H1 (cell line): ENCODE measurements around the gene PDCL3. TPM values are rescaled to one million over a fixed set of nuclear protein-coding genes. Genes with fewer than 3 reads are reported as not detected.

Experiments
- polyA plus RNA-seq, 7 experiments: library from polyadenylated mRNA; depleted of rRNA in 3 of 7; stranded (reverse) in 5 of 7; unstranded in 2 of 7; fragments of >200 nt in 5 of 7; fragments of 200-250 nt in 2 of 7; gene quantifications; 1 replicate in 5 of 7; 2 replicates in 1 of 7; 4 replicates in 1 of 7; pipeline versions ENCODE4 v1.2.1 to v1.2.3, GENCODE V29; 2011 to 2013; ENCODE audit warnings: missing spikeins in 2 of 7, mixed read lengths in 2 of 7
- total RNA-seq: library from RNA; stranded (reverse); fragmentation: NEBNext Ultra II Directional; extraction: Animal tissue kit (Norgen Biotek cat#: 25700); gene quantifications from 2 replicates; pipeline ENCODE4 v1.2.1, GENCODE V29; 2021
- TF ChIP-seq, protein P1 (sequence below): fragments of 300-600 bp; sonication (generic); IDR thresholded peaks from 2 replicates; pipeline ENCODE4 v1.7.1; 2012; ENCODE audit warnings: low read length, moderate library complexity, mild to moderate bottlenecking, inconsistent platforms; ENCODE audit not compliant: insufficient replicate concordance

The PDCL3 gene
- total and polyA plus RNA-seq, 2 of the 8 experiments (the other 6 are each of a cell fraction or from before 2014, with no cell fraction given) = 19.8 to 29.4 TPM

DNA sequence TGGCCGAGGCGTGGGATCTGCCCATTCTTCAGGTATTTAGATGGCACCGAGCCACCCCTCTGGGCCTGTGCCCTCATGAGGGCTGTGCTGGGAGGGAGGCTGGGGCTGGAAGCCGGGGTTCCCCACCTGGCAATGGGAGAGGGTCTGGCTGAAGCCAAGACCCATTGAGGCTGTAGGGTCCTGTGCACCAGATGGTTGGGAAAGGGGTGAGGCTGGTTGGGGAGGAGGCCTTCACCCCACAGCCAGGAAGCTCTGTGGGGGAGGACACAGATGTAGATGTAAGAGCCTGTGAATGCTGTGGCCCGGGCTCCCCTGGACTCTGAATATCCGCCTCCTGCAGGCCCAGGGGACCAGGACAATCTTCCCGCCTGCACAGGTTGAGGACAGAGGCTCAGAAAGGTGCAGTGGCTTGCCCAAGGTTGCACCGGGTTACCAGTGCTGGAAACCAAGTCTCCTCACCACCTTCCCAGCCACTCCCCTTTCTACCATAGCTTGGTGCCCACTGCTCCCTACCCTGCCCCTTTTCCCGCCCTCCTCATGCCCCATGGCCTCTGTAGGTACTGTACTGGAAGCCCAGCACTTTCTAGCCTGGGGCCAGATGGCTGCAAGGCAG is 49.7 kb downstream of the PDCL3 start (continued):
- TF ChIP-seq, protein P1, sequence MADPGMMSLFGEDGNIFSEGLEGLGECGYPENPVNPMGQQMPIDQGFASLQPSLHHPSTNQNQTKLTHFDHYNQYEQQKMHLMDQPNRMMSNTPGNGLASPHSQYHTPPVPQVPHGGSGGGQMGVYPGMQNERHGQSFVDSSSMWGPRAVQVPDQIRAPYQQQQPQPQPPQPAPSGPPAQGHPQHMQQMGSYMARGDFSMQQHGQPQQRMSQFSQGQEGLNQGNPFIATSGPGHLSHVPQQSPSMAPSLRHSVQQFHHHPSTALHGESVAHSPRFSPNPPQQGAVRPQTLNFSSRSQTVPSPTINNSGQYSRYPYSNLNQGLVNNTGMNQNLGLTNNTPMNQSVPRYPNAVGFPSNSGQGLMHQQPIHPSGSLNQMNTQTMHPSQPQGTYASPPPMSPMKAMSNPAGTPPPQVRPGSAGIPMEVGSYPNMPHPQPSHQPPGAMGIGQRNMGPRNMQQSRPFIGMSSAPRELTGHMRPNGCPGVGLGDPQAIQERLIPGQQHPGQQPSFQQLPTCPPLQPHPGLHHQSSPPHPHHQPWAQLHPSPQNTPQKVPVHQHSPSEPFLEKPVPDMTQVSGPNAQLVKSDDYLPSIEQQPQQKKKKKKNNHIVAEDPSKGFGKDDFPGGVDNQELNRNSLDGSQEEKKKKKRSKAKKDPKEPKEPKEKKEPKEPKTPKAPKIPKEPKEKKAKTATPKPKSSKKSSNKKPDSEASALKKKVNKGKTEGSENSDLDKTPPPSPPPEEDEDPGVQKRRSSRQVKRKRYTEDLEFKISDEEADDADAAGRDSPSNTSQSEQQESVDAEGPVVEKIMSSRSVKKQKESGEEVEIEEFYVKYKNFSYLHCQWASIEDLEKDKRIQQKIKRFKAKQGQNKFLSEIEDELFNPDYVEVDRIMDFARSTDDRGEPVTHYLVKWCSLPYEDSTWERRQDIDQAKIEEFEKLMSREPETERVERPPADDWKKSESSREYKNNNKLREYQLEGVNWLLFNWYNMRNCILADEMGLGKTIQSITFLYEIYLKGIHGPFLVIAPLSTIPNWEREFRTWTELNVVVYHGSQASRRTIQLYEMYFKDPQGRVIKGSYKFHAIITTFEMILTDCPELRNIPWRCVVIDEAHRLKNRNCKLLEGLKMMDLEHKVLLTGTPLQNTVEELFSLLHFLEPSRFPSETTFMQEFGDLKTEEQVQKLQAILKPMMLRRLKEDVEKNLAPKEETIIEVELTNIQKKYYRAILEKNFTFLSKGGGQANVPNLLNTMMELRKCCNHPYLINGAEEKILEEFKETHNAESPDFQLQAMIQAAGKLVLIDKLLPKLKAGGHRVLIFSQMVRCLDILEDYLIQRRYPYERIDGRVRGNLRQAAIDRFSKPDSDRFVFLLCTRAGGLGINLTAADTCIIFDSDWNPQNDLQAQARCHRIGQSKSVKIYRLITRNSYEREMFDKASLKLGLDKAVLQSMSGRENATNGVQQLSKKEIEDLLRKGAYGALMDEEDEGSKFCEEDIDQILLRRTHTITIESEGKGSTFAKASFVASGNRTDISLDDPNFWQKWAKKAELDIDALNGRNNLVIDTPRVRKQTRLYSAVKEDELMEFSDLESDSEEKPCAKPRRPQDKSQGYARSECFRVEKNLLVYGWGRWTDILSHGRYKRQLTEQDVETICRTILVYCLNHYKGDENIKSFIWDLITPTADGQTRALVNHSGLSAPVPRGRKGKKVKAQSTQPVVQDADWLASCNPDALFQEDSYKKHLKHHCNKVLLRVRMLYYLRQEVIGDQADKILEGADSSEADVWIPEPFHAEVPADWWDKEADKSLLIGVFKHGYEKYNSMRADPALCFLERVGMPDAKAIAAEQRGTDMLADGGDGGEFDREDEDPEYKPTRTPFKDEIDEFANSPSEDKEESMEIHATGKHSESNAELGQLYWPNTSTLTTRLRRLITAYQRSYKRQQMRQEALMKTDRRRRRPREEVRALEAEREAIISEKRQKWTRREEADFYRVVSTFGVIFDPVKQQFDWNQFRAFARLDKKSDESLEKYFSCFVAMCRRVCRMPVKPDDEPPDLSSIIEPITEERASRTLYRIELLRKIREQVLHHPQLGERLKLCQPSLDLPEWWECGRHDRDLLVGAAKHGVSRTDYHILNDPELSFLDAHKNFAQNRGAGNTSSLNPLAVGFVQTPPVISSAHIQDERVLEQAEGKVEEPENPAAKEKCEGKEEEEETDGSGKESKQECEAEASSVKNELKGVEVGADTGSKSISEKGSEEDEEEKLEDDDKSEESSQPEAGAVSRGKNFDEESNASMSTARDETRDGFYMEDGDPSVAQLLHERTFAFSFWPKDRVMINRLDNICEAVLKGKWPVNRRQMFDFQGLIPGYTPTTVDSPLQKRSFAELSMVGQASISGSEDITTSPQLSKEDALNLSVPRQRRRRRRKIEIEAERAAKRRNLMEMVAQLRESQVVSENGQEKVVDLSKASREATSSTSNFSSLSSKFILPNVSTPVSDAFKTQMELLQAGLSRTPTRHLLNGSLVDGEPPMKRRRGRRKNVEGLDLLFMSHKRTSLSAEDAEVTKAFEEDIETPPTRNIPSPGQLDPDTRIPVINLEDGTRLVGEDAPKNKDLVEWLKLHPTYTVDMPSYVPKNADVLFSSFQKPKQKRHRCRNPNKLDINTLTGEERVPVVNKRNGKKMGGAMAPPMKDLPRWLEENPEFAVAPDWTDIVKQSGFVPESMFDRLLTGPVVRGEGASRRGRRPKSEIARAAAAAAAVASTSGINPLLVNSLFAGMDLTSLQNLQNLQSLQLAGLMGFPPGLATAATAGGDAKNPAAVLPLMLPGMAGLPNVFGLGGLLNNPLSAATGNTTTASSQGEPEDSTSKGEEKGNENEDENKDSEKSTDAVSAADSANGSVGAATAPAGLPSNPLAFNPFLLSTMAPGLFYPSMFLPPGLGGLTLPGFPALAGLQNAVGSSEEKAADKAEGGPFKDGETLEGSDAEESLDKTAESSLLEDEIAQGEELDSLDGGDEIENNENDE = no peak
